Activated T-helper 1 cell treated with Interleukin-2 at 50 U/mL for 16 hours (primary cell): ENCODE measurements around the gene VASH1.

ENCODE experiments used
- DNase-seq: peaks from one replicate; pipeline ENCODE4 v3.0.0-alpha.2; 2020; ENCODE audit warnings: low read depth

Gene VASH1

DNA sequence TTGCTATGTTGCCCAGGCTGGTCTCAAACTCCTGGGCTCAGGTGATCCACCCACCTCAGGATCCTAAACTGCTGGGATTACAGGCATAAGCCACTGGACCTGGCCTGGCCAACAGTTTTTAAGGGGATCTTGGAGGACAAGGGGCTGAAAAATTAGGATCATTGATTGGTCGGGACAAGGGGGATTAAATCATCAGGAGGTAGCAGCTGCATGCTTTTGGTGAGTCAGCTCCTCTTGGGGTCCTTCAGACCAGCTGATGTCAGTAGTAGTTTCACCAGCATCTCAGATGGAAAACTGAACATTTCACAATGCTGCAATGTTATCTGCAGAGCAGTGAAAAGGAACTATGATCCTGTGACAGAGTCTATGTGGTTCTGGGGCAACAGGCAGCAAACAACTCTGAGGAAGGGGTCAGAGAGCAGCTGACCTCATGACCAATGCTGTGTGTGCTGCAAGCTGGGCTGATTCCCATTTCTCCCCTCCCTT lies 71.3 kb downstream of the VASH1 start:
- no peak for DNase-seq
